HG03571 (cell line): ENCODE measurements around the gene PTGES2.
"Not testable (repeated sequence)": the region's sequence is repeated elsewhere in the genome, so short reads cannot be mapped to it uniquely, and the experiment has no call there.

Experiments
- ATAC-seq: cut with Tn5 transposase; IDR thresholded peaks from one replicate; pipeline ENCODE4 v1.9.1; 2021; ENCODE audit not compliant: unreplicated experiment

PTGES2 gene

GRCh38 chr9:128139621-128140020 lies 12.1 kb upstream of the PTGES2 start:
- no peak for ATAC-seq

GRCh38 chr9:128138001-128138400 lies 10.5 kb upstream of the PTGES2 start:
- no peak for ATAC-seq

GRCh38 chr9:128136816-128137793 lies 9.6 kb upstream of the PTGES2 start:
- no peak for ATAC-seq

GRCh38 chr9:128135561-128135960 lies 8.0 kb upstream of the PTGES2 start:
- not testable (repeated sequence) for ATAC-seq

- not testable (repeated sequence) for ATAC-seq
Measured at GRCh38 chr9:128132139-128132538, 4.6 kb upstream of the PTGES2 start.

- ATAC-seq: not testable (repeated sequence)
Measured at GRCh38 chr9:128131346-128131745, 3.8 kb upstream of the PTGES2 start.

- ATAC-seq: not testable (repeated sequence)
Measured at GRCh38 chr9:128130651-128131050, 3.1 kb upstream of the PTGES2 start.

GRCh38 chr9:128129976-128130590 lies 2.6 kb upstream of the PTGES2 start:
- ATAC-seq: not testable (repeated sequence)

- no peak for ATAC-seq
Measured at GRCh38 chr9:128128836-128129590, 1.5 kb upstream of the PTGES2 start.

GRCh38 chr9:128127990-128128835 lies 684 bp upstream of the PTGES2 start:
- ATAC-seq: peak; percentile 53

GRCh38 chr9:128125580-128126354 lies 1.8 kb downstream of the PTGES2 start:
- no peak for ATAC-seq

- ATAC-seq: no peak
Measured at GRCh38 chr9:128124873-128125579, 2.5 kb downstream of the PTGES2 start.

GRCh38 chr9:128124451-128124850 lies 3.1 kb downstream of the PTGES2 start:
- ATAC-seq: no peak

- no peak for ATAC-seq
Measured at GRCh38 chr9:128123451-128124080, 4.0 kb downstream of the PTGES2 start.

- ATAC-seq: no peak
Measured at GRCh38 chr9:128122809-128123175, 4.7 kb downstream of the PTGES2 start.

GRCh38 chr9:128121924-128122808 lies 5.4 kb downstream of the PTGES2 start:
- no peak for ATAC-seq

- no peak for ATAC-seq
Measured at GRCh38 chr9:128121466-128121810, 6.1 kb downstream of the PTGES2 start.
